IPS-15b (cell line): ENCODE measurements around the gene DMXL1.
"Not testable (repeated sequence)": the region's sequence is repeated elsewhere in the genome, so short reads cannot be mapped to it uniquely, and the experiment has no call there.

Experiments used
- H3K27me3 ChIP-seq: one replicate; pipeline ENCODE4 v1.6.1; 2013; ENCODE audit warnings: low read length; ENCODE audit not compliant: control insufficient read depth, insufficient read depth
- H3K36me3 ChIP-seq: one replicate; pipeline ENCODE4 v1.6.1; 2013; ENCODE audit warnings: low read length; ENCODE audit not compliant: control insufficient read depth, insufficient read depth
- H3K4me1 ChIP-seq: one replicate; pipeline ENCODE4 v1.6.1; 2013; ENCODE audit warnings: mild to moderate bottlenecking, low read length; ENCODE audit not compliant: control insufficient read depth, insufficient read depth
- H3K4me3 ChIP-seq: one replicate; pipeline ENCODE4 v1.5.1; 2013; ENCODE audit warnings: low read depth, low read length
- H3K9ac ChIP-seq: one replicate; pipeline ENCODE4 v1.6.1; 2013; ENCODE audit warnings: low read depth, mild to moderate bottlenecking, low read length
- H3K9me3 ChIP-seq: one replicate; pipeline ENCODE4 v1.6.1; 2013; ENCODE audit warnings: mild to moderate bottlenecking, low read length; ENCODE audit not compliant: control insufficient read depth, insufficient read depth

Gene DMXL1

DNA sequence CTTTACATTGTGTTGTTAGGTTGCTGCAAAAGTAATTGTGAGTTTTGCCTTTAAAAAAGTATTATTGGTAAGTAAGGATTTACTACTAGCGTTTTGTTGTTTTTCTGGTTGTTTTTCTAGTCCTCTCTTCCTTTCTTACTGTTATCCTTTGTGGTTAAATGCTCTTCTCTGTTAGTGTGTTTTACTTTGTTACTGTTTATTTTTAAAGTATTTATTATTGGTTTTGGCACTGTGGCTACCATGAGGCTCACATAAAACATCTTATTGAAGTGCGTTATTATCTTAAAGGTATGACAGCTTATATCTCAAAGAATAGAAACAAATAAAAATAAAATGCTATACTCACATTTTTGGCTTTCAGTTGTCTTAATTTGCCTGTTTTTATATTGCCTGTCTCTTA is 17.6 kb downstream of the DMXL1 start:
- no peaks in the 10 kb centered on the region for H3K9me3 ChIP-seq
- H3K36me3 ChIP-seq = no peaks in the 10 kb centered on the region
- H3K27me3 ChIP-seq = no peaks in the 10 kb centered on the region
- H3K4me3 ChIP-seq = no peak overlapping the region
- no peaks in the 10 kb centered on the region for H3K4me1 ChIP-seq
- no peak overlapping the region for H3K9ac ChIP-seq

DNA sequence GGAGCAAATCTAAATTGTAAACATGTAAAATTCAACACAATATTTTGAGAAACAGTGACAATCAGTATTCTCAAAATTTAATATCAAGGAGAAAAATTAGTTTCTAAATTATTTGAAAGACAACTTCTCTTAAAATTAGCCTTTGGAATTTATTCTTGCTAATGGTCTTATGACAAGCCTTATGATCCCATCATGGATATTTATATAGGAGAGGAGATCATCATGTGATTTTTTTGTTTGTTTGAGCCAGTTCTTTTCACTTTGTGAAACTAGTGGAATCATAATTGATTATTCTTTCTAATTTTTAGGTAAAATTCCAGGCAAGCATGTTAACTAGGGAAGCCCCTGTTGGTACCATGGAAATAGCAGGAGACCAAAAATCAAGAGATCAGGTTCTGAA is 24.7 kb downstream of the DMXL1 start:
- H3K27me3 ChIP-seq = no peaks in the 10 kb centered on the region
- no peaks in the 10 kb centered on the region for H3K36me3 ChIP-seq
- no peaks in the 10 kb centered on the region for H3K4me1 ChIP-seq
- H3K9ac ChIP-seq = no peak overlapping the region
- H3K9me3 ChIP-seq = no peaks in the 10 kb centered on the region
- no peak overlapping the region for H3K4me3 ChIP-seq

DNA sequence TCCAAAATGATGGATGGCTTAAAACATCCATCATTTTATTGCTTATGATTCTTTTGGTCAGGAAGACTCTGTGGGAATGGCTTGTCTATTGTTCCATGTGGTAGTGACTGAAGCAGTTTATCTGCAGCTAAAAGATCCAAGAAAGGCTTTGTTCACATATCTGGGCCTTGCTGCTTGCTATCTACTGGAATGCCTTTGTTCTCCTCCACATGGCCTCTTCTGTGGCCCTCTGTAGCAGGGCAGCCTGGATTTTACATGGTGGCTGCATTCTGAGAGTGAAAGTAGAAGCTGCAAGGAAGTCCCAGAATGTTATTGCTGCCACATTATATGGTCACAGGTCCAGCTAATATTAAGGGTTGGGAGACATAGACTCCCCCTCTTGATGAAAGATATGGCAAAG is 35.1 kb downstream of the DMXL1 start:
- Histone ChIP-seq H3K4me1 (no peaks in the 10 kb centered on the region), H3K9me3 (no peaks in the 10 kb centered on the region), H3K27me3 (no peaks in the 10 kb centered on the region), H3K4me3 (no peak overlapping the region), H3K9ac (no peak overlapping the region), H3K36me3 (no peaks in the 10 kb centered on the region)

DNA sequence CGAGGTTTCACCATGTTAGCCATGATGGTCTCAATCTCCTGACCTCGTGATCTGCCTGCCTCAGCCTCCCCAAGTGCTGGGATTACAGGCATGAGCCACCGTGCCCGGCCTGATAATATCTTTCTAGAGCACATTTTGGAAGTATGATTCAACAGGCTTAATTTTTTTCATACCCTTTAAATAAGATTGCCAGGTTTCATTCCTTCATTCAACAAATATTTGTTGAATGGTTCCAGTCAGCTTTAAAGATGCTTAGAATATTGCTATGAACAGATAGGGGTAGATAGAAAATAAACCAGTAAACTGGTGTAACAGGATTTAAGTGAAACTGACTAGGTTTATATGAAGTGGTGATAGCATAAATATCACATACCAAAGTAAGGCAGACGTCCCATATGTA is 41.3 kb downstream of the DMXL1 start:
- Histone ChIP-seq H3K27me3 (no peaks in the 10 kb centered on the region), H3K4me3 (no peak overlapping the region), H3K9ac (no peak overlapping the region), H3K9me3 (no peaks in the 10 kb centered on the region), H3K4me1 (no peaks in the 10 kb centered on the region), H3K36me3 (no peaks in the 10 kb centered on the region)

DNA sequence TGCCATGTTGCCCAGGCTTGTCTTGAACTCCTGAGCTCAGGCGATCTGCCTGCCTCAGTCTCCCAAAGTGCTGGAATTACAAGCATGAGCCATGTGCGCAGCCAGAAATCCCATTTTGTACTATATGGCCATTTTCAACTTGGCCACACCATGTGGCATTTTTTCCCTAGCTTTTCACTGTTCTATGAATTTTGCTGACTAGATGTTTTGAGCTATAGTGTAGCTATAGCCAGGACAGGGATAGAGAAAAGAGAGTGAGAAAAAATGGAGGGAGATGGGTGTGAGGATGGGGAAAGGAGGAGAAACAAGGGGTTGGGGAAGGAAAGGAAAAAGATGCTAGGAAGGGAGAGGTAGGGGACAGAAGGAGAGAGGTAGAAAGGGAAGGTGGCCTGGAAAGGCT is 46.4 kb downstream of the DMXL1 start:
- Histone ChIP-seq H3K4me3 (no peak overlapping the region), H3K36me3 (peaks cover 17% of the 10 kb centered on the region), H3K27me3 (no peaks in the 10 kb centered on the region), H3K9ac (no peak overlapping the region), H3K4me1 (no peaks in the 10 kb centered on the region), H3K9me3 (no peaks in the 10 kb centered on the region)

DNA sequence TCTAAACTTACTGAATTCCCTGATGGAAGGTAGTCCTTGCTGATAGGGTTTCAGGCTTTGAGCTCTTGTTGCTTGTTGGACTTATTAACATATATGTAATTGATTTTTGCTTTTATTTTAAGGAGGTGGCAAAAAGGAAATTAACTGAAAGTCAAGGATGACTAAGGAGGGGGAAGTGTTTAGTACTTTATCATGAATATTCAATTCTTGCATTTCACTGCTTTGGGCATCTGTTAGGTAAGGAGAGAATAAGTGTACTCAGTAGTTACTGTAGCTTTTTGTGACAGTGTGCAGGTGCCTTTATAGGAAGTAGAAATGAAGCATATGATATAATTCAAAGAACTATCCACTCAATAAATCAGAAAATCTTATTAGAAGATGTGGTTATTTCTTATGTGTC is 47.1 kb downstream of the DMXL1 start:
- Histone ChIP-seq H3K4me3 (no peak overlapping the region), H3K9me3 (no peaks in the 10 kb centered on the region), H3K4me1 (no peaks in the 10 kb centered on the region), H3K9ac (no peak overlapping the region), H3K36me3 (peaks cover 17% of the 10 kb centered on the region), H3K27me3 (no peaks in the 10 kb centered on the region)

DNA sequence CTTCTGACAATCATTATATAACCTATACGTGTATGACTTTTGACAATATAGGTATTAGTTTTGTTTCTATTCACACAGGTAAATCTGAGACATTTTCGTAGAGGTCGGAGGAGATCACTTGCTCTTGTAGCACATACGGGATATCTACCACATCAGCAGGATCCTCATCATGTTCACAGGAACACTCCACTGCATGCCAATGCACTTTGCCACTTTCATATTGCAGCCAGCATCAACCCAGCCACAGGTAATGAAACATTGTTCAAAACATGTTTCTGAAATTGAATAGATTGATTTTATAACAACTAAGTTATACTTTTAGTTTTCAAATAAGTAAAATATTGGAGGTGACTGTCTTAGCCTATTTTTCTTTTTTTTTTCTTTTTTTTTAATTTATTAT is 50.0 kb downstream of the DMXL1 start:
- Histone ChIP-seq H3K36me3 (peaks cover 22% of the 10 kb centered on the region), H3K9me3 (no peaks in the 10 kb centered on the region), H3K4me3 (no peak overlapping the region), H3K9ac (no peak overlapping the region), H3K4me1 (no peaks in the 10 kb centered on the region), H3K27me3 (no peaks in the 10 kb centered on the region)

DNA sequence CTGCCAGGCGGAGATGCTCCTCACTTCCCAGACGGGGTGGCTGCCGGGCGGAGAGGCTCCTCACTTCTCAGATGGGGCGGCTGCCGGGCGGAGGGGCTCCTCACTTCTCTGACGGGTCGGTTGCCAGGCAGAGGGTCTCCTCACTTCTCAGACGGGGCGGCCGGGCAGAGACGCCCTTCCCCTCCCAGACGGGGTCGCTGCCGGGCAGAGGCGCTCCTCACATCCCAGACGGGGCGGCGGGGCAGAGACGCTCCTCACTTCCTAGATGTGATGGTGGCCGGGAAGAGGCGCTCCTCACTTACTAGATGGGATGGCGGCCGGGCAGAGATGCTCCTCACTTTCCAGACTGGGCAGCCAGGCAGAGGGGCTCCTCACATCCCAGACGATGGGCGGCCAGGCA is 51.6 kb downstream of the DMXL1 start:
- H3K9me3 ChIP-seq, H3K4me1 ChIP-seq, H3K27me3 ChIP-seq, H3K4me3 ChIP-seq, H3K9ac ChIP-seq: not testable (repeated sequence)
- peaks cover 22% of the 10 kb centered on the region for H3K36me3 ChIP-seq

DNA sequence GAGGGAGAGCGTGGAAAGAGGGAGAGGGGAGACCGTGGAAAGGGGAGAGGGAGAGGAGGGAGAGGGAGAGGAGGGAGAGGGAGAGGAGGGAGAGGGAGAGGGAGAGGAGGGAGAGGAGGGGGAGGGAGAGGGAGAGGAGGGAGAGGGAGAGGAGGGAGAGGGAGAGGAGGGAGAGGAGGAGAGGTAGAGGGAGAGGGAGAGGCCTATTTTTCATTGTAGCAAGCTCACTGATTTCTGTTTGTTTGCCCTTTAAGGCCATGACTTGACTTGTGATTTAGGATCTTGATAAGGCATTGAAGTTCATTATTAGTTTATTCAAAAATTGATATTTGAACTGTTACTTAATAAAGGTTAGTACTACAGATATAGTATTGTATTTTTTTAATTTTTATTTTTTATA is 52.4 kb downstream of the DMXL1 start:
- peaks cover 22% of the 10 kb centered on the region for H3K36me3 ChIP-seq
- no peaks in the 10 kb centered on the region for H3K4me1 ChIP-seq

DNA sequence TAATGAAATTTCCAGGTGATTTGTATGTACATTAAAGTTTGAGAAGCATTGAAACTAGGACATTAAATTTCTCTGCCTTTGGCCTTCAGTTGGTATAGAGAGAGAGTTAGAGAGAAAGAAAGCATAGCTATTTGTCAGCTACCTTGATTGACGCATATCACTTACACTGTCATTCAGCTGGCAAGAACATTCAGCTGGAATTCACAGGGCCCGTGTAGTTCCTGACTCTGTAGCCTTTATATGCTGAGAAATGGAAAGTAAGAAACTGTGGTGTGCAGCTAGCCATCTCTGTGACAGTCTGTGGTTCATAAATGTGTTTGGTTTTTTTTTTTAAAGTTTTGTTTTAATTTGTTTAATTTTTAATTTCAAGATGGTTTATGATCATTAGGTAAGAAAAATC is 58.9 kb downstream of the DMXL1 start:
- Histone ChIP-seq H3K36me3 (peaks cover 2% of the 10 kb centered on the region), H3K4me3 (no peak overlapping the region), H3K4me1 (no peaks in the 10 kb centered on the region), H3K9ac (no peak overlapping the region), H3K9me3 (peaks cover 9% of the 10 kb centered on the region), H3K27me3 (no peaks in the 10 kb centered on the region)

More for the DNA sequence above, 52.4 kb downstream of the DMXL1 start:
- Histone ChIP-seq H3K27me3 (no peaks in the 10 kb centered on the region), H3K9me3 (no peaks in the 10 kb centered on the region), H3K9ac (no peak overlapping the region), H3K4me3 (no peak overlapping the region)

DNA sequence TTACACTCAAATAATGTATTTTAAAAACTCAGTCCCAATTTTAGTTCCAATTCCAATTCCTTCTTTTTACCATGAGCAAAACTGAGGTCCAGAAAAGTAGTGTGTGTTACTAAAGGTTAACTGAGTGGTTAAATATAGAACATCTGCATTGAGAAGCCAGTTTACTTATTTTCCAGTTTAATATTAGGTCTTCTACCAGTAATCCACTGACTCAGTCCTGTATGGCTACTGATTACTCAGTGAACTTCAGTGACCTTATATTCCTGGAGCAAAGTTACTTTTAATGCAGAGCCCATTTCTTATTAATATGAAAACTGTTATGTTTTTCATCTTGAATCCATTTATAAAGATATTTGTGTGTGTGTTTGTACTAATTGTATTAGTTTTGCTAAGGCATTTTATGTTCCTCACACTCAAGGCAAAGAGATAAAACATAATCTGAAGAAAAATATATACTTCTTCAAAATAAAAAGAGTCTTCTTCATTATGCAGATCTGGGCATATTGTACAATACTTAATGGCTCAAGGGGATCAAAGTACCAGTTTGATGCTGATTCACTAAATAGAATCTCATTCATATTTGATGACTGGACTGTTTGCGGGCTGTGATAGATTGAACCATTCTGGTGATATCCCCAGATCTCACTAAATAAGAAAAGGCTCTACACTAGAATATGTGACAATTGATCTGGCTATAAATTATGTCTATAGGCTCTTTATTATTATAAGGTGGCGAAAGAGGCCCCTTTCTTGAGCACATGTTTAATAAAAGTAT is 60.8 kb downstream of the DMXL1 start:
- Histone ChIP-seq H3K9me3 (peaks cover 22% of the 10 kb centered on the region), H3K36me3 (peaks cover 10% of the 10 kb centered on the region)

DNA sequence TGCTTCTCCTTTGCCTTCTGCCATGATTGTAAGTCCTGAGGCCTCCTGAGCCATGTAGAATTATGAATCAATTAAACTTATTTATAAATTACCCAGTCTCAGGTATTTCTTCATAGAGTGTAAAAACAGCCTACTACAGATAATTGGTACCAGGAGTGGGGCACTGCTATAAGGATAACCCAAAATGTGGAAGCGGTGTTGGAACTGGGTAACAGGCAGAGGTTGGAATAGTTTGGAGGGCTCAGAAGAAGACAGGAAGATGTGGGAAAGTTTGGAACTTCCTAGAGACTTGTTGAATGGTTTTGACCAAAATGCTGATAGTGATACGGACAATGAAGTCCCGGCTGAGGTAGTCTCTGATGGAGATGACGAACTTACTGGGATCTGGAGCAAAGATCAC is 64.9 kb downstream of the DMXL1 start:
- peaks cover 33% of the 10 kb centered on the region for H3K9me3 ChIP-seq
- H3K4me1 ChIP-seq, H3K9ac ChIP-seq, H3K27me3 ChIP-seq, H3K4me3 ChIP-seq: not testable (repeated sequence)
- H3K36me3 ChIP-seq = peaks cover 18% of the 10 kb centered on the region

More for the DNA sequence above, 60.8 kb downstream of the DMXL1 start:
- H3K4me3 ChIP-seq = no peak overlapping the region
- no peaks in the 10 kb centered on the region for H3K4me1 ChIP-seq
- H3K27me3 ChIP-seq = no peaks in the 10 kb centered on the region
- no peak overlapping the region for H3K9ac ChIP-seq
